CD4-positive, alpha-beta memory T cell (primary cell): ENCODE data around the gene LST1. TPM values are rescaled to one million over a fixed set of nuclear protein-coding genes. Genes with fewer than 3 reads are reported as not detected.
A peak's percentile ranks its signal among the peaks of the same experiment; 100 is the strongest.
"Not testable (repeated sequence)": the region's sequence is repeated elsewhere in the genome, so short reads cannot be mapped to it uniquely, and the experiment has no call there.

ENCODE experiments used
- CTCF ChIA-PET: fragments of 350-600 bp; sonication (Branson Sonifier 250); formaldehyde crosslinking; loops from one replicate; lab custom pipeline; 2021; ENCODE audit warnings: inconsistent platforms; ENCODE audit not compliant: partially characterized antibody; lab: Charles Lee
- POLR2A ChIA-PET: fragments of 350-600 bp; sonication (Branson Sonifier 250); formaldehyde crosslinking; loops from one replicate; lab custom pipeline; 2021; ENCODE audit not compliant: partially characterized antibody; lab: Charles Lee
- DNase-seq, 5 donors: peaks; one replicate each; pipeline versions ENCODE4 v3.0.0 to v3.0.0-alpha.2; 2020 to 2022; ENCODE audit warnings: mixed read lengths in 1 of 5
- H3K27ac ChIP-seq: one replicate; pipeline ENCODE4 v1.7.0; 2013; ENCODE audit warnings: low read depth, low read length
- H3K27me3 ChIP-seq: 2 replicates; pipeline ENCODE4 v1.7.0; 2013; ENCODE audit warnings: mild to moderate bottlenecking, low read length, moderate library complexity; ENCODE audit not compliant: insufficient read depth
- H3K36me3 ChIP-seq: 2 replicates; pipeline ENCODE4 v1.7.0; 2013; ENCODE audit warnings: mild to moderate bottlenecking, low read length, moderate library complexity; ENCODE audit not compliant: insufficient read depth
- H3K4me1 ChIP-seq: 2 replicates; pipeline ENCODE4 v1.7.0; 2013; ENCODE audit warnings: mild to moderate bottlenecking, low read length, moderate library complexity; ENCODE audit not compliant: insufficient read depth
- H3K4me3 ChIP-seq, 2 donors: one replicate each; pipeline ENCODE4 v1.7.0; 2013; ENCODE audit warnings: low read length in 2 of 2, mild to moderate bottlenecking in 1 of 2
- H3K9me3 ChIP-seq, 2 donors: one replicate each; pipeline ENCODE4 v1.7.0; 2013; ENCODE audit warnings: low read length in 2 of 2, control low read depth in 1 of 2; ENCODE audit not compliant: control insufficient read depth in 1 of 2
- H3K27ac Mint-ChIP-seq, 7 donors: one replicate each; pipeline ENCODE4 v1.8.0; 2020 to 2021; ENCODE audit warnings: mixed read lengths in 7 of 7, mild to moderate bottlenecking in 6 of 7, inconsistent platforms in 3 of 7, moderate library complexity in 3 of 7
- H3K27me3 Mint-ChIP-seq, 2 donors: one replicate each; pipeline ENCODE4 v1.8.0; 2020 to 2021; ENCODE audit warnings: mixed read lengths in 2 of 2
- H3K36me3 Mint-ChIP-seq, 2 donors: one replicate each; pipeline ENCODE4 v1.8.0; 2020 to 2021; ENCODE audit warnings: mixed read lengths in 2 of 2, inconsistent platforms in 1 of 2, mild to moderate bottlenecking in 1 of 2
- H3K4me1 Mint-ChIP-seq, 4 donors: one replicate each; pipeline ENCODE4 v1.8.0; 2020 to 2021; ENCODE audit warnings: mixed read lengths in 4 of 4, mild to moderate bottlenecking in 1 of 4
- H3K4me3 Mint-ChIP-seq, 8 donors: one replicate each; pipeline ENCODE4 v1.8.0; 2020 to 2021; ENCODE audit warnings: mixed read lengths in 8 of 8, mild to moderate bottlenecking in 7 of 8, moderate library complexity in 6 of 8, inconsistent platforms in 3 of 8
- H3K9me3 Mint-ChIP-seq, 8 donors: one replicate each; pipeline ENCODE4 v1.8.0; 2020 to 2021; ENCODE audit warnings: mixed read lengths in 8 of 8, mild to moderate bottlenecking in 5 of 8, inconsistent platforms in 3 of 8, moderate library complexity in 1 of 8
- intact Hi-C: fragments of 100-400 bp; cut with micrococcal nuclease; formaldehyde crosslinking; loops from one replicate; pipeline ENCODE4 v1.15.1; 2023
- polyA plus RNA-seq, 2 donors: library from polyadenylated mRNA; unstranded; fragments of 300-500 nt; fragmentation: Illumina TruSeq; gene quantifications; one replicate each; pipeline ENCODE4 v1.2.3, GENCODE V29; 2021
- total RNA-seq, 2 experiments: library from RNA; stranded (reverse); gene quantifications; one replicate each; pipeline ENCODE4 v1.2.3, GENCODE V29; 2021

The LST1 gene
- total and polyA plus RNA-seq, 4 experiments from 2014 or later: 13.6 to 34.8 (median 25.3) TPM

DNA sequence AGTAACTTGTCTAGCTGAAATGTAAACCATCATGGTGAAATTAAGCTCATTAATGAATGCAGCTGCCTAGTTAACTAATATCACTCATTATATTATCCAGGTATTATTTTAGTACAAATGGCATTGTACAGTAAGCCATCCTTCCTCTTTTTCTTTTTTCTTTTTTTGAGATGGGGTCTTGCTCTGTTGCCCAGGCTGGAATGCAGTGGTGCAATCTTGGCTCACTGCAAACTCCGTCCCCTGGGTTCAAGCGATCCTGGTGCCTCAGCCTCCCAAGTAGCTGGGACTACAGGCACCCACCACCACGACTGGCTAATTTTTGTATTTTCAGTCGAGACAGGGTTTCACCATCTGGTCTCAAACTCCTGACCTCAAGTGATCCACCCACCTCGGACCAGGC lies 4.6 kb downstream of the LST1 start:
- H3K27ac ChIP-seq, H3K9me3 Mint-ChIP-seq, H3K27me3 ChIP-seq, H3K36me3 ChIP-seq, H3K4me3 ChIP-seq, H3K36me3 Mint-ChIP-seq, H3K27me3 Mint-ChIP-seq, DNase-seq, intact Hi-C loops, H3K9me3 ChIP-seq: not testable (repeated sequence)
- peak overlapping the region in 6 of 7 donors; percentile 43 to 88 (median 76) for H3K27ac Mint-ChIP-seq
- ChIA-PET CTCF (interaction anchor here (19.7 to 19.9 kb wide), 2 partner anchors 10 to 36 kb away, joined by 595 to 962 read pairs; partner anchors contain the start of genes ATP6V1G2, LST1, LTB and NFKBIL1), POLR2A (interaction anchor here (36.9 kb wide), 1 partner anchor 27 kb away, joined by 3597 read pairs; the partner anchor contains the start of genes ATP6V1G2, DDX39B, LST1 and LTA)
- H3K4me1 Mint-ChIP-seq: peaks cover 45 to 87% (median 66%) of the 10 kb centered on the region in 4 donors
- H3K4me1 ChIP-seq: peaks cover 73% of the 10 kb centered on the region
- peak overlapping the region in 1 of 8 donors; percentile 43 for H3K4me3 Mint-ChIP-seq

DNA sequence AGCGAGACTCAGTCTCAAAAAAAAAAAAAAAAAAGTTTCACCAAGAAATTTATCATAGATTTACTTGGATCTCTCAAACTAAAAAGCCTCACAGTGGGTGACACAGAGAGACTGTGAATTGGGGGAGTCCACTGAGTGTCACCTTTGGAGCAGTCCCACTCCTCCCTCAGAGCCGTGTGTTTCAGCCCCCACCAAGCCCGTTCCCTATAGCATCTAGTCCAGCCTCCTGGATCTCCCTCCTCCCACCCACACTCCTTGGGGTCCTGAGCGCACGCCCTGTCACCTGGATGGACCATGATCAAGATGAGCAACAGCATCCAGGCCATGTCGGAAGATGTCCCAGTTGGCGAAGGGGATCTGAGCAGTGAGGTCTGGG lies 6.3 kb downstream of the LST1 start:
- intact Hi-C loops: no loop called here
- H3K36me3 ChIP-seq: no peaks in the 10 kb centered on the region
- peak overlapping the region; percentile 80 to 97 (median 88) for H3K27ac Mint-ChIP-seq
- CTCF ChIA-PET: interaction anchor here (1.7 to 19.9 kb wide), 3 partner anchors 11 to 98 kb away, joined by 7 to 1152 read pairs (median 962); partner anchors contain the start of genes ATP6V1G2, DDX39B, LST1 and LTA
- H3K27ac ChIP-seq: peak overlapping the region; percentile 37
- no peaks in the 10 kb centered on the region for H3K27me3 ChIP-seq
- peak overlapping the region; percentile 57 to 84 (median 77) for H3K4me3 Mint-ChIP-seq
- peaks cover 0 to 5% (median 0%) of the 10 kb centered on the region in 8 donors for H3K9me3 Mint-ChIP-seq
- no peak for DNase-seq
- peaks cover 4% of the 10 kb centered on the region in 2 donors for H3K36me3 Mint-ChIP-seq
- peaks cover 72% of the 10 kb centered on the region for H3K4me1 ChIP-seq
- peak overlapping the region in 1 of 2 donors; percentile 28 for H3K4me3 ChIP-seq
- peaks cover 37 to 84% (median 61%) of the 10 kb centered on the region in 4 donors for H3K4me1 Mint-ChIP-seq
- H3K27me3 Mint-ChIP-seq: no peaks in the 10 kb centered on the region
- POLR2A ChIA-PET: interaction anchor here (0.7 to 36.9 kb wide), 7 partner anchors 29 to 1531 kb away, joined by 3 to 3597 read pairs (median 4); partner anchors contain the start of genes ATP6V1G2, BAG6, DDX39B and LST1
- H3K9me3 ChIP-seq: no peaks in the 10 kb centered on the region

DNA sequence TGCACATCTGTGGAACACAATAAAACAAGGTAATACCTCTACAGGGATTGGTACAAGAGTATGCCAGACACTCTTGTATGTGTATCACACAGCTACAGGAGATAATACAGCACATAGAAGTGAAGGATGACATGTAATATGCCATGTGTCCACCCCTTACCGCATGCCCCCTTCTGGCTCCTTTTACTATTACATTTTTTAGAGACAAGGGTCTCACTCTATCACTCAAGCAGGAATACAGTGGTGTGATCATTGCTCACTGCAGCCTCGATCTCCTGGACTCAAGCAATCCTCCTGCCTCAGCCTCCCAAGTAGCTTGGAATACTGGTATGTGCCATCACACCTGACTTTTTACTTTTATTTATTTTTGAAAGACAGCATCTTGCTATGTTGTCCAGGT lies 10.9 kb downstream of the LST1 start:
- Histone ChIP-seq H3K27ac (no peak overlapping the region), H3K9me3 (no peaks in the 10 kb centered on the region), H3K4me3 (no peak overlapping the region), H3K4me1 (peaks cover 60% of the 10 kb centered on the region), H3K36me3 (no peaks in the 10 kb centered on the region), H3K27me3 (no peaks in the 10 kb centered on the region)
- Mint-ChIP-seq H3K36me3 (no peaks in the 10 kb centered on the region), H3K4me1 (peaks cover 27 to 56% (median 45%) of the 10 kb centered on the region in 4 donors), H3K9me3 (peaks cover 0 to 3% (median 0%) of the 10 kb centered on the region in 8 donors), H3K27ac (peak overlapping the region; percentile 60 to 89 (median 77)), H3K4me3 (peak overlapping the region in 5 of 8 donors; percentile 33 to 66 (median 43)), H3K27me3 (no peaks in the 10 kb centered on the region)
- intact Hi-C loops: loop anchor here (1.0 to 5.0 kb wide), 2 partner anchors 16 to 200 kb away; no protein-coding TSS in a partner anchor
- peak; percentile 66 to 79 (median 75) for DNase-seq
- ChIA-PET CTCF (interaction anchor here (0.8 to 19.9 kb wide), 13 partner anchors 10 to 231 kb away, joined by 3 to 1152 read pairs (median 4); partner anchors contain the start of genes ATP6V1G2, BAG6, DDX39B and HSPA1B), POLR2A (interaction anchor here (0.6 to 36.9 kb wide), 9 partner anchors 20 to 233 kb away, joined by 3 to 3597 read pairs (median 3); partner anchors contain the start of genes ATP6V1G2, DDX39B, LST1 and LTA)

DNA sequence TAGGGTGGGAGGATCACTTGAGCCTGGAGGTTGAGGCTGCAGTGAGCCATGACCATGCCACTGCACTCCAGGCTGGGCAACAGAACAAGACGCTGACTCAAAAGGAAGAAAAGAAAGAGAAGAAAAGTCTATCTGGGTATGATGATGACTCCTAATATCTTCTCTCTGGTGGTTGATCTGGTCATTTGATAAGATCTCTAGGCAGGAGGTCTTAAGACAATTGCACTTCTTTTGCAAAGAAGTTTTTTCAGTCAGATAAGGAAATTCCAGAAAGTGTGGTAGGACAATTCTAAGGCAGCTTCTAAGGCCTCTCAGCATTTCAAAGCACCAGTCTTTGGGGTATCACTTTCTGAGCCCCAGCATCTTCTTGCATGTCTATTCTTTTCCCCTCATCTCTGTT lies 21.2 kb downstream of the LST1 start:
- no peaks in the 10 kb centered on the region for H3K9me3 Mint-ChIP-seq
- no peaks in the 10 kb centered on the region for H3K4me1 ChIP-seq
- H3K27ac Mint-ChIP-seq: no peak overlapping the region
- H3K27me3 ChIP-seq: no peaks in the 10 kb centered on the region
- no peak overlapping the region for H3K4me3 ChIP-seq
- no peak for DNase-seq
- H3K4me3 Mint-ChIP-seq: no peak overlapping the region
- H3K4me1 Mint-ChIP-seq: peaks cover 0 to 2% (median 0%) of the 10 kb centered on the region in 4 donors
- H3K36me3 ChIP-seq: no peaks in the 10 kb centered on the region
- H3K27ac ChIP-seq: no peak overlapping the region
- no peaks in the 10 kb centered on the region for H3K9me3 ChIP-seq
- CTCF ChIA-PET: interaction anchor here (1.1 to 2.0 kb wide), 3 partner anchors 9 to 56 kb away, joined by 3 to 4 read pairs (median 3); no protein-coding TSS in a partner anchor
- peaks cover 0 to 1% of the 10 kb centered on the region in 2 donors for H3K27me3 Mint-ChIP-seq
- no peaks in the 10 kb centered on the region for H3K36me3 Mint-ChIP-seq
- intact Hi-C loops: no loop called here
- POLR2A ChIA-PET: no interaction called here

DNA sequence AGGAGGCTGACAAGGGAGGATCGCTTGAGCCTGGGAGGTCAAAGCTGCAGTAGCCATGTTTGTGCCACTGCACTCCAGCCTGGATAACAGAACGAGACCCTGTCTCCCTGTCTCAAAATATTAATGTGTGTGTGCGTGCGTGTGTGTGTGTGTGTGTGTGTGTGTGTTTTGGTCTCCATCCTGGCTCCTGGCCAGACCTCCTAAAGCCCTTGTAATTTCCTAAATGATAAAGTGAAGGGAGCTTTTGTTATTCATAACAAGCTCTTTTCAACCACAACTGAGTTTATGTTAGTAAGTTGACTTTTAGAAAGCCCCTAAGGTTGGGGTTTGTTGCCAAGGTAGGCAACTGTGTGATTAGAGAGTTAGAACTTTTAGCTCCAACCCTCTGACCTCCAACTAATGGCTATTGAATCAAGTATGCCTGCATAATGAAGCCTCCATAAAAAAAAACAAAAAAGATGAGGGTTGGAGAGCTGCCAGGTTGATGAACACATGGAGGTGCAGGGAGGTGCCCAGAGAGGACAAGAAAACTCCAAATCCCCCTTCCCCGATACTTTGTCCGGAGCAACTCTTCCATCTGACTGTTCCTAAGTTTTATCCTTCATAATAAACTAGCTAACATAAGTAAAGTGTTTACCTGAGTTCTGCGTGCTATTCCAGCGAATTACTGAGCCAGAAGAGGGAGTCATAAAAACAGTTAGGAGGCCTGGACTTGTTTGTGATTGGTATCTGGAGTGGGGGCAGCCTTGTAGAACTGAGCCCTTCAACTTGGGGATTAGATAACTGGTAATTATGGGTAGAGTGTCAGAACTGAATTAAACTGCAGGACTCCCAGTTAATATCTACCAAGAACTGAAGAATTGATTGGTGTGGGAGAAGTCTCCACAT lies 23.7 kb downstream of the LST1 start:
- Histone ChIP-seq H3K4me1 (no peaks in the 10 kb centered on the region), H3K9me3 (no peaks in the 10 kb centered on the region), H3K27me3 (no peaks in the 10 kb centered on the region), H3K36me3 (no peaks in the 10 kb centered on the region), H3K27ac (no peak overlapping the region), H3K4me3 (no peak overlapping the region)
- Mint-ChIP-seq H3K4me3 (no peak overlapping the region), H3K27ac (no peak overlapping the region), H3K9me3 (no peaks in the 10 kb centered on the region), H3K27me3 (no peaks in the 10 kb centered on the region), H3K4me1 (peaks cover 0 to 4% (median 2%) of the 10 kb centered on the region in 4 donors), H3K36me3 (no peaks in the 10 kb centered on the region)
- ChIA-PET POLR2A (interaction anchor here (0.8 to 1.4 kb wide), 2 partner anchors 32 to 42 kb away, joined by 5 to 7 read pairs; partner anchors contain the start of gene BAG6), CTCF (interaction anchor here (3.5 kb wide), 1 partner anchor 11 kb away, joined by 25 read pairs; no protein-coding TSS in a partner anchor)
- DNase-seq: no peak
- intact Hi-C loops: no loop called here

DNA sequence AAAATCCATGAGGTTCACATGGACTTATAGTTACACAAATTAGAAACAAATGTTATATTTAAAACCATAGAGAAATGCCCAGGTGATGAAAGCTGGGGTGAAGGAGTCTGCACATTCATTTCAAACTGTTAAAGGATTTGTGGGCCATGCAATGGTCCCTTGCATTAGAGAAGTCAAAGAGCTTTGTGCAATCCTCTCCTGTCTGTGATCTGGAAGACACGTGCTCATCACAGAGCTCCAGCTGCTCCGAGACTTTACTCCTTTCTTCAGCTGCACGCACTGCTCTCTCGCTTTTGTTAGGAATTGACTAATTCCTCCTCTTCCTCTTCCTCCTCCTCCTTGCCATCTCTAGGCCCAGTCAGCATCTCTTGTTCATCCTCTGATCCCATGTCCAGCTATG lies 24.9 kb downstream of the LST1 start:
- Histone ChIP-seq H3K4me1 (peaks cover 10% of the 10 kb centered on the region), H3K27me3 (no peaks in the 10 kb centered on the region), H3K9me3 (no peaks in the 10 kb centered on the region), H3K36me3 (no peaks in the 10 kb centered on the region), H3K4me3 (no peak overlapping the region), H3K27ac (no peak overlapping the region)
- H3K9me3 Mint-ChIP-seq: no peaks in the 10 kb centered on the region
- H3K27ac Mint-ChIP-seq: peak overlapping the region in 1 of 7 donors; percentile 18
- ChIA-PET CTCF (interaction anchor here (0.6 to 3.5 kb wide), 3 partner anchors 12 to 18 kb away, joined by 3 to 25 read pairs (median 4); partner anchors contain the start of gene NCR3), POLR2A (interaction anchor here (1.4 kb wide), 1 partner anchor 41 kb away, joined by 7 read pairs; the partner anchor contains the start of gene BAG6)
- H3K36me3 Mint-ChIP-seq: no peaks in the 10 kb centered on the region
- H3K27me3 Mint-ChIP-seq: no peaks in the 10 kb centered on the region
- intact Hi-C loops: no loop called here
- no peak overlapping the region for H3K4me3 Mint-ChIP-seq
- peaks cover 3 to 16% (median 10%) of the 10 kb centered on the region in 4 donors for H3K4me1 Mint-ChIP-seq
- no peak for DNase-seq
